HepG2 (cell line): ENCODE results near the gene AURKA. TPM values are rescaled to one million over a fixed set of nuclear protein-coding genes. Genes with fewer than 3 reads are reported as not detected.

Experiments
- ASH2L ChIP-seq: fragments of 300-600, 200-600 bp; sonication (generic); IDR thresholded peaks from 2 replicates; pipeline ENCODE4 v1.7.0; 2017; ENCODE audit warnings: low read depth, mild to moderate bottlenecking, moderate library complexity, mixed read lengths, low read length; ENCODE audit not compliant: insufficient read length
- CBX2 ChIP-seq, 2 experiments: fragments of 200-600 bp in 1 of 2; sonication (generic); formaldehyde crosslinking in 1 of 2; IDR thresholded peaks; 2 replicates each; pipeline versions ENCODE4 v1.7.0 to v1.8.1; 2018 to 2022; ENCODE audit warnings: low read depth in 2 of 2, low read length in 1 of 2, mild to moderate bottlenecking in 1 of 2, missing genetic modification reagents in 1 of 2
- MXD1 ChIP-seq: sonication (generic); formaldehyde crosslinking; IDR thresholded peaks from 2 replicates; pipeline ENCODE4 v1.4.0; 2020; ENCODE audit warnings: mild to moderate bottlenecking, missing genetic modification reagents
- NFAT5 ChIP-seq: sonication (generic); formaldehyde crosslinking; IDR thresholded peaks from 2 replicates; pipeline ENCODE4 v1.4.0; 2020; ENCODE audit warnings: missing genetic modification reagents
- RFXAP ChIP-seq: sonication (generic); formaldehyde crosslinking; IDR thresholded peaks from 2 replicates; pipeline ENCODE4 v1.4.0; 2020; ENCODE audit warnings: missing genetic modification reagents, borderline replicate concordance
- SKI ChIP-seq: fragments of 450-650 bp; IDR thresholded peaks from one replicate; pipeline ENCODE4 v1.6.1; 2018; ENCODE audit warnings: mild to moderate bottlenecking; ENCODE audit not compliant: partially characterized antibody
- STAT6 ChIP-seq: sonication (generic); formaldehyde crosslinking; IDR thresholded peaks from 2 replicates; pipeline ENCODE4 v1.4.0; 2020; ENCODE audit warnings: missing genetic modification reagents, mild to moderate bottlenecking, borderline replicate concordance
- THAP8 ChIP-seq: sonication (generic); formaldehyde crosslinking; IDR thresholded peaks from 2 replicates; pipeline ENCODE4 v1.5.1; 2020; ENCODE audit warnings: missing genetic modification reagents, mild to moderate bottlenecking, borderline replicate concordance
- ZBTB26 ChIP-seq: IDR thresholded peaks from 2 replicates; pipeline ENCODE4 v1.6.1; 2016; ENCODE audit warnings: missing compliant biosample characterization, missing genetic modification reagents, borderline replicate concordance
- ZNF691 ChIP-seq: sonication (generic); formaldehyde crosslinking; IDR thresholded peaks from 2 replicates; pipeline ENCODE4 v1.4.0; 2020; ENCODE audit warnings: missing genetic modification reagents, low read depth, mild to moderate bottlenecking, borderline replicate concordance
- polyA plus RNA-seq, 8 experiments: library from polyadenylated mRNA; depleted of rRNA in 3 of 8; stranded (reverse) in 7 of 8; unstranded in 1 of 8; fragments of >200 nt; fragmentation: Illumina TruSeq in 4 of 8; extraction: Trizol in 4 of 8; gene quantifications; 2 replicates each; pipeline versions ENCODE4 v1.2.1 to v1.2.3, GENCODE V29; 2011 to 2016; ENCODE audit warnings: low read depth in 4 of 8, missing spikeins in 1 of 8, mixed read lengths in 1 of 8; ENCODE audit not compliant: insufficient read depth in 1 of 8
- total RNA-seq, 5 experiments: library from RNA; depleted of rRNA; stranded (reverse); fragments of >200 nt; fragmentation: Illumina TruSeq; extraction: Trizol; gene quantifications; 2 replicates each; pipeline ENCODE4 v1.2.3, GENCODE V29; 2016; ENCODE audit warnings: low read depth in 1 of 5

Gene AURKA
- total and polyA plus RNA-seq, 2 of the 13 experiments (the other 11 are each of a cell fraction or from before 2014, with no cell fraction given) = 96.4 to 224 TPM

- peak; percentile 98 for TF ChIP-seq NFAT5 (CRISPR knock-in tag)
- no peak for TF ChIP-seq CBX2 (IDR thresholded peaks at IDR 0.05; ENCODE audit: low read depth, low read length)
- peak; percentile 98 for TF ChIP-seq CBX2 (CRISPR knock-in tag; IDR thresholded peaks at IDR 0.05; ENCODE audit: low read depth)
- TF ChIP-seq RFXAP (CRISPR knock-in tag) = peak; percentile 98
- TF ChIP-seq ZNF691 (CRISPR knock-in tag) = peak; percentile 98
- TF ChIP-seq THAP8 (CRISPR knock-in tag) = peak; percentile 89; the same call in 1 of the 2 replicates
- peak; percentile 91 for TF ChIP-seq ZBTB26
- peak; percentile 87 for TF ChIP-seq MXD1 (CRISPR knock-in tag)
- peak; percentile 98 for TF ChIP-seq ASH2L
- TF ChIP-seq STAT6 = peak; percentile 100
- TF ChIP-seq SKI = peak; percentile 77
These were observed at the start of gene AURKA, which contains the start of gene CSTF1 (continued) for GRCh38 chr20:56392132-56392880.
